NCI-H1105 (cell line): ENCODE measurements around the gene PRKCH.

Experiments used
- DNase-seq: peaks from one replicate; lab custom pipeline; 2025; lab: John Stamatoyannopoulos, UW

PRKCH gene

DNA sequence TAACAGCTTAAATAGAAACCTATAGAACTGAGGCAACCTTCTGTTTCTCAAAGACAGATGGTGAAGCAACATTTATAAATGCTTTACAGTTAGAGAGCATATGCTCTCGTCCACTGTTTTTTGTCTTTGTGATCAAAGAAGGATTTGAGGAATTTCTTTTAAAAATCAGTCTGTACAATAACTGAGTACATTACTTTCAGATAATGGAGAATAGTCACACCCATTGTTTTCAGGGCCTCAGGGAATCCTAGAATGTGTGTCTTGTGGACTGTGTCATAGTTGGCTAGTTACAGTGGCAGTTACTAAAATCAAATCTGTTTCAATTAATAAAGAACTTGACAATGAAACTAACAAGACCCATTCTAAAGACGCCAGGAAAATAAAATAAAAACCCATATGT, 107.9 kb downstream of the PRKCH start:
- no peak for DNase-seq

DNA sequence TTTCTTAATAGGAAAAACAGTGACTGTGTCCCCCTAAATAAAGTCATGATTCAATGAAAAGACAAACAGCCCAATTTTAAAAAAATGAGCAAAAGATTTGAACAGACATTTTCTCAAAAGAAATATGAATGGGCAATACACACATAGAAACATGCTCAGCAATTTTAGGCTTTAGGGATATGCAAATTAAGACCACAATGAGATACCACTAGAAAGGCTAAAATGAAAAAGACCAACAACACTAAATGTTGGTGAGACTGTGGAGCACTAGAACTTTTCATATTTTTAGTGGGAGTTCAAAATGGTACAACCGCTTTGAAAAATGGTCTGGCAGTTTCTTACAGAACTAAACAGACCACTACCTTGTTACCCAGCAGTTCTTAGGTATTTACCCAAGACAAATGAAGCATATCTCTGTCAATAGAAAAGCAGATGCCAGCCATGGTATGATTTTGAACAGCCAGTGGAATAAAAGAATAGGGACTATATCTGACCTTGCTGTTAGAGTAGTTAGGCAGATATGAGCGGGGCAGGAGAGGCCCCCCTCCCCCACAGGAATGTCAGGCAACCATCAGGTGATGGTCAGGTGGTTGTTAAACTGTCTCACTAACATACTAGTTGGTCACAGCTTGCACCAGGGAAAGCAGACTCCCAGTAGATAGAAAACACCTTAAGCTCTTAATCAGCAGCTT, 108.8 kb downstream of the PRKCH start:
- DNase-seq, result no peak

DNA sequence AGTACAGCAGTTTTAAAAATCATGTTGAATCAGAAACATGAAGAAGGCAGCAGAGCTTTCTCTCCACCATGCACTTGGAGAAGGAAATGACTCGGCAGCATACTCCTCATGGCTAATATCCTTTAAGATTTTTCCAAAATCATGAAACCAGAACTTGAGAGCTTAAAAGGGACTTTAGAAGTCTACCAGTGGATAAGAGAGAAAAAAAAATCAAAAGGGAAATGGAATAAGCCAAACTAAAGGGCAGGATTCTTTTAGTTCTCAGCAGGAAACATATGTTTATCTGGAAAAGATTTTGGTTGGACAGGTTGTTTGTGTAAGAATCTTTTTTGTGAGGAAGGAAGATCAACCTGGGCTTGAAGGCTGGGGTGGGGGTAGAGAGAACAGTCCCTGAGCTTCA, 111.8 kb downstream of the PRKCH start:
- no peak for DNase-seq

DNA sequence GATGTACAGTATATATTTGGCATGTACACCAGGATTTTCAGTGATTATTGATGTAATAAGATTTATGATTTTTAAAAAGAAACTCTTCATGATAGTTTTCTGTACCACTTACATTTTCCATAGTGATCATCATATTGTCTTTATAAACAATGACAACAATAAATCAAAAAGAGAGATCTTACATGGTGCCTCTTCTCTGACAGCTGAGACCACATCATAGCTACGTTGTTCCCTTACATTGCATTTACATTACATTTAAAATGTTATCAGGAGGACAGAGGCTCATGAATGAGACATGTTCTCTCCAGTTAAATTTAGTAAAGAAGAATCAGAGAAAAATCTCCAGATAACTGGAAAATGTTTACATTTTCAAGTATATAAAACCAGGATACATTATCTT, 112.4 kb downstream of the PRKCH start:
- no peak for DNase-seq

DNA sequence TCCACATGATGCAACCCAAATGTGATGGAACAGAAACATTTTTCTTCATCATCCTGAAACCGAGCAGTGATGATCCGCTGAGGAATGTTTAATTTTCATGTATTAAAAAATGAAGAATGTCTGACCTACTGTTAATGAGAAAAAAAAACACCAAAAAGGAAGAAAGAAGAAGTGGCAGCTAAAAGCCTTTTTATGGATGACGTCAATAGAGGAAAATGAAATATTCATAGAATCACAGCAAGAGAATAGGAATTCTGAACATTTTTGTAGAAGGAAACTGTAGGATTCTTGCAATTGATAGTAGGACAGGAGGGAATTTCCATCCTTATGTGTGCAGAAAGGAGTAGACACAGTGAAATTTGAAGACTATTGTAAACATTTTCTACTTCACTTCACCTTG, 112.9 kb downstream of the PRKCH start:
- no peak for DNase-seq

DNA sequence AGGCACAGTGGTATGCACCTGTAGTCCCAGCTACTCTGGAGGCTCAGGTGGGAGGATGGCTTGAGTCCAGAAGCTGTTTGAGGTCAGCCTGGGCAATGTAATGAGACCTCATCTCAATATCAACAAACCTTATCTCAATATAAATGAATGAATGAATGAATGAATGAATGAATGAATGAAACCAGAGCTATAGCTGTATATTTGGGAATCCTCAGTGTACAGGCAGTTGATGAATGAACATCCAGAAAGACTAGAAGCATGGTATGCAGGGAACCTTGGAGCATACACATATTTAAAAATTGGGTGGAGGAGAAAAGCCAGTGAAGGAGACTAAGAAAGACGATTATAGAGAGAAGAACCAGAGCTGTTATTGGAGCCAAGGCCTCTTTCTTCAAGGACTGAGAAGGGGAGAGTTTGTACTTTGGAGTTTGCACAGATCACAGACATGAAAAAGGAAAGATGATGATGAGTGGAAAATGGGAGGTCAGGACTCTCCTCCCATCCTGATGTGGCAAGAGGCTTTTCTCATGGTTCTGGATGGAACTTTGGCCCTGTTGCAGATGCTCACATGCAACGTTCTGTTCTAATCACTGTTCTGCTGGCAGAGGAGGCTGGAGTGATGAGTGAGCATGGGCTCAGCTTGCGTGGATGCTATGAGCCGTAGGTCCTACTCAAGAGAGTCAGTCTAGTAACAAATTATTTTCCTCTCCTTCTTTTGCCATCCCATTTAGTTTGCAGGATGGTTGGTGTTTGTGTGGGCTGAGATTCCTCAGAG, 114.4 kb downstream of the PRKCH start:
- no peak for DNase-seq

DNA sequence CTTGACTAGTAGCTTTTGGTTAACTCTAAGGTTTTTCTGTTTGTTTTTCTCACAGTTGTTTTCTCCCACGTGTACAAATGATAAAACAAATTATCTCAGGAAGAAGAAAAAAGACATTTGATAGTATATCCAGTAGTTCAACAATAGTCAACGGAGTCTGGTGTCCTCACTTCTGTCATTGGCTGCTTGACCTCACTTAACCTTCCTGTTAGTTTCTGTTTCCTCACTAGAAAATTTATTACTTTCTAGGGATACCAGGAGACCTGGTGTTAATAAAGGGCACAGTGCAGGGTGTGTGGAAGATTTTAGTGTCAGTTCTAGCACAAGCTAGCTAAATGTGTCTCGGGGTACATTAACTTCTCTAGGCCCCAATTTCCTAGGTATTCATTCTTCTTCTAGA, 116.0 kb downstream of the PRKCH start:
- no peak for DNase-seq

DNA sequence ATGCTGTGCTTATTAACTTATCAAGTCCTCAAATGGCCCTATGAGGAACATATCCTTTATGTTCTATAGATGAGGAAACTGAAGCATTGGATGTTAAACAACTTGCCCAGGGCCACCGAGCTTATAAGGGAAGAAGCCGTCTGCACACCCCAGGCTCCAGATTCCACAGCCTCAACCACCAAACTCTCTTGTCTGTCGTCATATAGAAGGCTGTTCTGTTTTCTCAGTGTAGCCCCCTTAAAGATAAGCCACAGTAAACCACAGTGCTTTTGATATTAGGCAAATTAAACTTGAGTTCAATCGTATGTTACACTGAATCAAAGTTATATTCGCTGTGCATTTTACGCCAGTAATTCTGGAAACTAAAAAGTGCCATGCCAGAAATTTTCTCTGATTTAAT, 116.7 kb downstream of the PRKCH start:
- no peak for DNase-seq

DNA sequence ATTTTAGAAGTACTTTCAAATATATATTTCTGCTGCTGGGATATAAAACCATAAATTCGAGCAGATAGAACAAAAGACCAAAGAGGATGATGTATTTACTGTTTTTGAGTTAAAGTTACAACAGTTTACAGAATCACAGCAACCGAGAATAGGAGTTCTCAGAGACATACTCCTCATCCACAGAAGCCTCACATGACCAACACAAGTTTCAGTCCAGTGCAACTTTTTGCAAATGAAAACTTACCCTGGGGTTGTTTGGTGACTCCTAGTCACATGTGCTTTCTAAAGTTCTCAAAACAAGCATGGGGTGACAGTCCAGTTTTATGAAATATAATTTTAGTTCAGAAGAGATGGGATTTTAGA, 117.1 kb downstream of the PRKCH start:
- no peak for DNase-seq

DNA sequence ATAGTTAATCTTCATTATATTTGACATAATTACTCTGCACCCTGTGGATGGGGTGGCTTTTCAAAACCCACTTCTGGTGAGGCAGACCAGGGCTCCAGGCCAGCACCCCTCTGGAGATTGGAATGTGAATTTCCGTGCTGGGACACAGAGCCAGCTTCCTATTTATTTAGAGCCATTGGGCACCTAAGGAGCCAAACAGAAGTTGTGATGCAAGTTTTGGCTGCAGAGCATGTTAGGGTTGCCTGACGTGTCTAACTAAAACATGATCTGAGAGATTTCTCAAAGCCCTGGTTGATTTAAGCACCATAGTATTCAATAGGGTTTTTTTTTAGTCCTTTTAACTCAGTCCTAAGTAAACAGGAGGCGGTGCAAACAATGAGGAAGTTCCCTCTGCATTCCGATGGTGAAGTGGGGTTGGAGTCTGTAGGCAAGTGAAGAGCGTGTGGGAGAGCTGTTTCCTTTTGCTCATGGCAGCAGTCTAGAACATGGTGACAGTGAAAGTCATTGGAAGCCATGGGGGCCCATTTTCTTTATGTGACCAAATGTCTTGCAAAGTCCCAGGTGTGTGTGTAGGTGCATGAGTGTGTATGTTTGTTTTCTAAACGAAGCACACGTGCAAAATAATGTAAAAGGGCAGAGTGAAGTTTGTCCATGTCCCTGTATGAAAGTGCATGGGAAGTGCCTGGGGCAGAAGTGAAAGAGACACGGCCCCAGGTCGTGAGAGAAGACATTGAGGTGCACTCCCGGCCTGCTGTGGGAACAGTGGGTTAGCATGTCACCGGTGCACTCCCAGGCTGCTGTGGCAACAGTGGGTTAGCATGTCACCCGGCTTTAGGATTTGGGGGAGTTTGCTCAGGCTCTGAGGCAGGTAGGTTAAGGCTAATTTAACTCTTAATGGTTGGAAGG, 117.7 kb downstream of the PRKCH start:
- no peak for DNase-seq

DNA sequence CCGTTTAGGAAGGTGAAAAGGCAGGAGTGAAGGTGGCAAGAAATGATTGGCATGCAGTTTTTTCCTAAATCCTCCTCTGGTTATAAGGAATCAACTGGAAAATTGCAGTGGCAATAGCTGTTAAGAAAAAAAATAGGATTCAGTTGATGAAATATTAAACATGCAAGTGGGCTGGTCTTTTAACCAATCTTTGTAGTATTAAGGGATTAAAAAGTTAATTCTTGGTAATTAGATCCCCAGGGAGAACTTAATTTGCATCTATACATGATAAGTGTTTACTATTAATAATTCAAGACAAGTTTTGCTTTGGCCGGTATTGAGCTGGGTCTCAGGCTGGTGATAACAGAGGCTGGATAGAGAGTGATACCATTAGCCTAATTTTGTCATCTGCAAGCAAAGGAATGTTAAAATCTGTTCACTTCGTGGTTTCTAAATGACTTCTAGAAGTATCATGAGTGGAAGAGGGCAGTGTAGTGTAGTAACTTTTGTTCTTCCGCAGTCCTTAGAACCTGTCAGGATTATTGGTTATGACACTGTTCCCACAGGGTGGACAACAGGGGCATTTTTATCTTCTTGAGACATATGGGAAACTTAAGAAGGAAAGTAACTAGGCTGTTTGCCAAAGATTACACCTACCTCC, 118.5 kb downstream of the PRKCH start:
- no peak for DNase-seq

DNA sequence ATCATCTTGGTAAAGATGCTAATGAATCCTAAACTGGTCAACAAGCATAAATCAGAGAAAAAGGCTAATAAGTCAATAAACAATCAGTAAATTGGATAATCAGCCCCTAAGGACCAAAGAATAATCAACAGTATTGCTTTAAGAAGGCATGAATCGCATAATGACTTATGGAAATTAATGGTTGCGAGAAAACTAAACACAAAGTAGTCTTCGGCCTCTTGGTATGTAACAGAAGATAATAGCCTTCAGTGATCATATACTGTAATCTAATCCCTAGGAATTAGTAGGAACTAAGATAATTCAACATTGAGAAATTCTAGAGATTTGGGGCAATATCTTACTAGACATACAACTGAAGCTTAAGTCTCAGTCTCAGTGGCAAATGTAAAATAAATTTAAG, 122.1 kb downstream of the PRKCH start:
- no peak for DNase-seq

DNA sequence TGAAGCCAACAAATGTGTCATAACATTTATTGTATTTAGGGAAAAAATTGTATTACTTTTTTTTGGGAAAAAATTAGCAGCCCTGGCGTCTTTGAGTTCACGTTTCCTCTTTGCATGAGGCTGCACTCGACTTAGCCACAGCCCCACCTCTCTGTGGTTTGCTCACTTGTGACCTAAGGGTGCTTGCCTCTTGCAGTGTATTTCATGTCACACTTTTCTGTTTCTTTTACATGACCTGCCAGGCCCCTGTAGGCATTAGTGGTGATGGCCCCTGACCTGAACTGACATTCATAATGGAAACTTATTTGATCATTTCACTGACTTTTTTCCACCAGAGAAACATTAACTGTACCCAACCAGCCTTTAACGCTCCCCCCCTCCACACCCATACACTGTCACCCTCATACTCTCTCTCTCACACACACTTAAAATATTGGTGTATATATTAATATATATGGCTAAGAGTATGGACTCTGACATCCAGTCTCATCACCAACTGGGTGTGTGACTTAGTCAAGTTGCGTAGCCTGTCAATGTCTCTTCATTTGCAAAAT, 122.9 kb downstream of the PRKCH start:
- DNase-seq, result no peak

DNA sequence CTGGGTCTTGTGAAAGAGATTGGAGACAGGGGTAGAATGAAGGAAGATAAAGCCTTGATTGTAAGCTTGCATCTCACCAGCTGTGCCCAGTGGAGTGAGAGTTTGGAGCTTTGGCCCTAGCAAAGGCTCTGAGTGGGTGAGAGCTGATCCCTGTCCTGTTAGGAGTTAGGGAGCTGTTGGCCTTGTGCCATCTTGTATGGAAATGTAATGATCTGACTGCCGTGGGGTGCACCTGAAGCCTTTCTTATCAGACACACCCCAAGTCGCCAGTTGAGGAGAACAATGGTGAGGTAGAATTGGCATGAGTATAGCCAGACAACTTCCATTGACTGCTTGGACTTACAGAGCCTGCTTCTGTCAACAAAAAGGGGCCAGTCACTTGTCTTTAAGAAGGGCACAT, 130.1 kb downstream of the PRKCH start:
- DNase-seq, result no peak

DNA sequence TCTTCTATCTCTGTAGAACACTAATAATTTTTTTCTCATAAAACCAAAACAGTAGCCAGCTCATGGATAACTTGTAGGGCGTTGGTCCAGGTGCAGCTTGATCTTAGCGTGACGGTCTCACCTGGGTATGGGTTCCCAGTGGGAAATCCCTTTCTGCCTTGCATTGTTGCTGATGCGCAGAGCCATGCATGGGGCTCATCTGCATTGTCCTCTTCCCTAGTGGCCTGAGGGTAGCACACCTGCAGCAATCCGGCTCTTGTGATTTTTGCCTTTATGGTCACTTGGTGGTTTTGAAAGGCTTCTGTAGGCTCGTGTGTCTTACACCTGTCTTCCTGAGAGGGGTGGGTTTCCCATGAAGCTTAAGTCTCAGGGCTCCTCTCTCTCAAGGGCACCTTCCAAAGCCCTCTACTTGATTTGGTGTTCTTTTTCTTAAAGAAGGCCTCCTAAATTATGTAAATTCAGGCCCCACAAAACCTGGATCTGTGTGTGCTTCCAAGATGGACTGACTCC, 130.6 kb downstream of the PRKCH start:
- no peak for DNase-seq

DNA sequence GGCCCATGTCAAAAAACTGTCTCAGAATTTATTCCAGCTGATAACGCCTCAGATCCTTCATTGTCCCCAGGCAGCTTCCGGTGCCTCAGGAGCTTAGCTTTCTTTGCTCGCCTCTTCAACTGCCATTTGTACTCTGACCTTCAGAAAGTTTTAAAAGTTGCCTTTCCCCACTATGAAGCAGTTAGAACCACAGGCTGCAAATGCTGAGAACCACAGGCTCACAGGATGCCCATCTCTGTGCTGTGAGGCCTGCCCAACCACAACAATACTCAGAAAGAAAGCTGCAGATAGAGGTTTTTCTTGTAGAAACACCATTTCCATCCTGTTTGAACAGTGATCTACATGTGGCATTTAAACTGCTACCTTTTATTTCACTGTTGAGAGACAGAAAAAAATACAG, 131.1 kb downstream of the PRKCH start:
- DNase-seq, result no peak

DNA sequence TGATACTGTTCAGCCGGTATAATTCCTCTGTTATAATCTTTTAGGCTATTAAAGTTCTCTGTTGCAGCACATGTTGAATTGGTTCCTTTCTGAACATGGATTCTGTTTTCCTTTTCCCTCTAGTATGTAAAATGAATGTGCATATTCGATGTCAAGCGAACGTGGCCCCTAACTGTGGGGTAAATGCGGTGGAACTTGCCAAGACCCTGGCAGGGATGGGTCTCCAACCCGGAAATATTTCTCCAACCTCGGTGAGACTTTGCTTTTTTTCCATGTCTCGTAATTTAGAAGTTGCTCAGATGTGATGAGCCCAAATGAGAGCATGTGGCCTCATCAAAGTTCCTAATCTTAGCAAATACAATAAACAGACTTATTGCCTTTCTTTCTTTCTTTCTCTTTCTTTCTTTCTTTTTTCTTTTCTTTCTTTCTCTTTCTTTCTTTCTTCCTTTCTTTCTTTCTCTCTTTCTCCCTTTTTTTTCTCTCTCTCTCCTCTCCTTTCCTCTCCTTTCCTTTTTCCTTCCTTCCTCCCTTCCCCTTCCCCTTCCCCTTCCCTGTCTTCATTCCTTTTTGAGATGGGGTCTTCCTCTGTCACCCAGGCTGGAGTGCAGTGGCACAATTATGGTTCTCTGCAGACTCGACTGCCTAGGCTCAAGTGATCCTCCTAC, 131.9 kb downstream of the PRKCH start:
- no peak for DNase-seq

DNA sequence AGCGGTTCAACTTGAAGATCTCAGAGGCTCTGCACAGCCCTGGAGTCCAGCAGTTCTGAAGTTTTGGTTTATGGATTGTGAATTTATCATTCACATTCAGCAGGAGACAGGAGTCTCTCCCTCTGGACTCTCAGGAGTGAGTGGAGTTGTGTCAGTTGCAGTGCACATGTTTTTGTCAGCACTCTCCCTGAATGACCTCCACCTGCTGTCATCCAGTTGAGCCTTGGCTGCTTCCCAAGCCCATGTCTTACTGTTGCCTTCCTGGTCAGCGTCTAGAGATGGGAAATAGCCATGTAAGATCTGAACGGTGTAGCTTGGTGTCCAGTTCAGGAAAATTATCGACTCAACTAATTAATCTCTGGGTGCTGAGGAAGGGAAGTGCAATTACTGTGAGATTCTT, 133.2 kb downstream of the PRKCH start:
- DNase-seq, result peak; percentile 26

DNA sequence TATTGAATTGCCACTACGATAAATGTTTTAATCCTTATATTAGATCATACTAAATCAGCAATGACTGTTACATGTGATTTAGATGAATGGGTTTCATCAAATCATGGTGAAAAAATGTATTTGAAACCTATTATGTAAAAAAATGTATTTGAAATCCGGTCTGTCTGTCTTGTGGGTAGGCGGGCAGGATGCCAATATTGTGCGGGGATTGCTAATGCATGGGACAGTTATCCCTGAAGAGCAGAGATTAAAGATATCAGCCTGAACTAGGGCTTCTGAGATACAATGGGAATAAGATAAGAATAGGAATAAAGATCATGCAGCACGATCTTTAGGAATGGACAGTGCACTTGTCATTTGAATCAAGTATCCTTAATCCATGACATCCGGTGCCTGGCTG, 134.0 kb downstream of the PRKCH start:
- DNase-seq, result no peak

DNA sequence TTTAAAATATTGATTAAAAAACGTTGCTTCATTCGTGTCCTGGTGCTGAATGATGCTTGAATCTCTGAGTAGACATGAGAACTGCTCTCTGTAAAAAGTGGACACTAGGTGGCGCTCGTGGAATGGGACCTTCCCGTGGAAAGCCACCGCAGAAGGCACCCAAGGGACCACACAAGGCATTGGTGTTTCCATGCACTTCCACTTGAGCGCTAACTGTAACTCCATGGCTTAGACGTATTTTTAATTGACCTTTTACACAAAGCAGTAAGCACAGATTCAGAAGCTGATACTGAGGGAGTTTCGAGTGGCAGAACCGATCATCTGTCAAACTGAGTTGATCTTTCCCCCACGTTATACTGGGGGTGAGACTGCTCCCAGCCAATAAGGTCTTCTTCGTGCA, 135.3 kb downstream of the PRKCH start:
- peak; percentile 83 for DNase-seq

DNA sequence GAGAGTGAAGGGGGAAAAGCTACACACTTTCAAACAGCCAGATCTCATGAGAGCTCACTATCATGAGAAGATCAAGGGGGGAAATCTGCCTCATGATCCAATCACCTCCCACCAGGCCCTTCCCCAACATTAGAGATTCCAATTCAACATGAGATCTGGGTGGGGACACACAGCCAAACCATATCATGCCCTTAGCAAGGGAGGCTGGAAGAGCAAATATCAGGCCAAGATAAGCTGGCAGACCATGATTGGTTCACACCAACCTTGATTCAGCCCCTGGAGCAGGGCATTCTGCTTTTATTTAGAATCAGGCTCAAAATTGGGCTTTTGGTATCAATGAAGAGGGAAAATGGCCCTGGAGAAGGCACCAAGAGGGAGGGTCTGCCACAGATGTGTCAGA, 137.4 kb downstream of the PRKCH start:
- DNase-seq, result no peak
